ENCODE results near the gene ACADS.

ACADS gene

GRCh38 chr12:120710805-120711296, 14.8 kb upstream of the ACADS start:
- TF ChIP-seq GATA3 (IDR thresholded peaks at IDR 0.05; ENCODE audit: low read depth, low read length) (no peak), GATA2 (IDR thresholded peaks at IDR 0.05; ENCODE audit: low read depth, low read length) (no peak)

DNA sequence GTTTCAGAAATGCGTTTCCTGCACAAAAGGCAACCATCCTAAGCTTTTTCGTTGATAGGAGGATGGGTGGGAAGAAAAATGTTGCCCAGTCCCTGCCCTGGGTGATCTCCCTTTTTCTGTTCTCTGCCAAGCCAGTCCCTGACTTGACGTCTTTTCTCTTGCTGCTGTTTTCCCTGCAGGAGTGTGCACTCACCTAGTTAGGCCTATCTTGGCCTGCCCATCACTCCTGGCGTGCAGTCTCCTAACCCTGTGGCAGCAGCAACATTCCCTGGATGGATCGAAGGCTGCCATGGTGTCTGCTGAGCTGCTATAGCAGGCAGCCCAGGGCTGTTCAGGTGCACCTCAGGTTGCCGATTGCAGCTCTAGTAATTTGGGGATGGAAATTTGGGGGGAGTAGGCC, 14.2 kb upstream of the ACADS start:
- 0 out of 2 replicates have a peak, but pooled peaks have one; percentile 12 for TF ChIP-seq GATA2 (IDR thresholded peaks at IDR 0.05; ENCODE audit: low read depth, low read length)
- no peak for TF ChIP-seq GATA3 (IDR thresholded peaks at IDR 0.05; ENCODE audit: low read depth, low read length)

DNA sequence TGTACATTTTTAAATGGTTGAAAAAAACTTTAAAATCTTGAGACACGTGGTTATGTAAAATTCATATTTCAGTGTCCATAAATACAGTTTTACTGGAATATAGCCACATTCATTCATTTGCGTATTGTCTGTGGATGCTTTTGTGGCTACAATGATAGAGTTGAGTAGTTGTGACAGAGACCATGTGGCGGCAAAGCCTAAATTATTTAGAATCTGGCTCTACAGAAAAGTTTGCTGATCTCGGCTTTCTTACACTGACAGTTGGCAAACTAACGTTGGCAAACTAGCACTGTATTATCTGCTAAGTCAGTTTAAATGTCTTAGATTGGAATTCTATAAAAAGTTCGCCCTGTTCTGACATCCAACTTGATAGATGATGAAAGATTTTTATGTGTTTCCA, 13.0 kb upstream of the ACADS start:
- TF ChIP-seq GATA2 (IDR thresholded peaks at IDR 0.05; ENCODE audit: low read depth, low read length) (no peak), GATA3 (IDR thresholded peaks at IDR 0.05; ENCODE audit: low read depth, low read length) (no peak)

DNA sequence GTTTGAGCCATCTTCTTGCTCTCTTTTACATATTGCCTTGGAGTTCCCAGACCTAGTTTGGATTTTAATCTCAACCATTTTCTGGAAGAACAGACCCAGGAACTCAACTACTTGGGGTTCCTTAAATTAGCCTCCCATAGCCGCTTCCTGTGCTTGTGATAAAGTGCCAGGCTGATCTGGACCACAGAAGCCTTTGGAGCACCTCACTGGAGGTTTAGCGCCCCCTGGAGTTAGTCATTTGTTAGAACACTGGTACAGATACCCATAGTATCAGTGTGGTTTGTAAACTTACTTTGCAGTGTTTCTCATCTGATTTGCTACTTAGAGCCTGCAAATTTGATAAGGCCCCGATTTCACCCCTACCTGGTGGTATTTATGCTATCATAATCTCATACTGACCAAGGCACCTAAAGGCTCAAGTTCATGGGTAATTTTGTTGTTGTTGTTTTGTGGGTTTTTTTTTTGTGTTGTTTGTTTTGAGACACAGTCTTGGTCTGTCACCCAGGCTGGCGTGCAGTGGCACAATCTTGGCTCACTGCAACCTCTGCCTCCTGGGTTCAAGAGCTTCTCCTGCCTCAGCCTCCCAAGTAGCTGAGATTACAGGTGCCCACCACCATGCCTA, 11.7 kb upstream of the ACADS start:
- no peak for TF ChIP-seq GATA2 (IDR thresholded peaks at IDR 0.05; ENCODE audit: low read depth, low read length)
- TF ChIP-seq GATA3 (IDR thresholded peaks at IDR 0.05; ENCODE audit: low read depth, low read length), result no peak

GRCh38 chr12:120718055-120718454, 7.6 kb upstream of the ACADS start:
- TF ChIP-seq GATA3 (IDR thresholded peaks at IDR 0.05; ENCODE audit: low read depth, low read length) (no peak), GATA2 (IDR thresholded peaks at IDR 0.05; ENCODE audit: low read depth, low read length) (no peak)

GRCh38 chr12:120719072-120719471, 6.6 kb upstream of the ACADS start:
- TF ChIP-seq GATA3 (IDR thresholded peaks at IDR 0.05; ENCODE audit: low read depth, low read length) (no peak), GATA2 (IDR thresholded peaks at IDR 0.05; ENCODE audit: low read depth, low read length) (no peak)

- no peak for TF ChIP-seq GATA2 (IDR thresholded peaks at IDR 0.05; ENCODE audit: low read depth, low read length)
Observed at GRCh38 chr12:120719496-120720233, 6.0 kb upstream of the ACADS start.

- TF ChIP-seq GATA2 (IDR thresholded peaks at IDR 0.05; ENCODE audit: low read depth, low read length), result no peak; the same call in 1 of the 2 replicates
- TF ChIP-seq GATA3 (IDR thresholded peaks at IDR 0.05; ENCODE audit: low read depth, low read length), result no peak
Observed at GRCh38 chr12:120720234-120720986, 5.2 kb upstream of the ACADS start.

- TF ChIP-seq GATA2 (IDR thresholded peaks at IDR 0.05; ENCODE audit: low read depth, low read length) (no peak), GATA3 (IDR thresholded peaks at IDR 0.05; ENCODE audit: low read depth, low read length) (no peak)
Observed at GRCh38 chr12:120720987-120721801, 4.4 kb upstream of the ACADS start.

DNA sequence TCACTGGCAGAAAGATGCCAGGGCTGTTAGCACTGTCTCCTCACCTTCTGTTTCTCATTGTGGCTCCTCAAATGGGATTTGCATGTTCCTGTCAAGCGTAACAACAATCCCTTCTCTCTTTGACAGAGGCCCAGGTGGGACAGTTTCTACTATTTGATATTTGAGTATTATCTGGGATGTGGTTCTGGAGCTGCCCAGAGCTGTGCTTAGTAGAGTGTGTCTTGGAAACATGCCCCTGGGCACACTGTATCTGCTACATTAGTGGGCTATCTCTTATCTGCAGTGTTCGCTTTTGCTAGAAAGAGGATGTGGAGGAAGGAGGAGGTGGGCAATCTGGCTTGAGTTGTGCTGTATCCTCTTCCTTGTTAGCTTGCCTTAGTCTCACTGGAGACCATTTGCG, 3.8 kb upstream of the ACADS start:
- peak; percentile 52; the same call in 1 of the 2 replicates for TF ChIP-seq GATA3 (IDR thresholded peaks at IDR 0.05; ENCODE audit: low read depth, low read length)
- TF ChIP-seq GATA2 (IDR thresholded peaks at IDR 0.05; ENCODE audit: low read depth, low read length), result peak; percentile 83

DNA sequence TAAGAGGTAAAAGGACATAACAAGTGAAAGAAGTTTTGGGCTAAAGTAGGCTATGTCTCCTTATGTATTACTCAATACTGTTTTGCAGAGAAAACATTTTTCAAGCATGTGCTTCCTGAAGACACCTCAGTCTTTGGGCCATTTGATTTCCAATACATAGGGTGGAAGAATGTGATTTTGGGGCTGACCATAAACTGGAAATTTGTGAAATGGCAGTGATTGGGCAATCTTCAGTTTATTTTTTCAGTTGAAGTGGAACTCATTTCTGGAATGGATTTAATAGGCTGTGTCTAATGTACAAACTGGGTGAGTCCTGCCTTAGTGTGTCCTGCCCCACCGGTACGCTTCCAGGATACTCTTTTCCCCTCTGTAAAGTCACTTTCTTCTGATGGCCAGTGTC, 2.8 kb upstream of the ACADS start:
- no peak for TF ChIP-seq GATA3 (IDR thresholded peaks at IDR 0.05; ENCODE audit: low read depth, low read length)
- TF ChIP-seq GATA2 (IDR thresholded peaks at IDR 0.05; ENCODE audit: low read depth, low read length), result no peak

GRCh38 chr12:120724720-120725119, 906 bp upstream of the ACADS start:
- TF ChIP-seq GATA3 (IDR thresholded peaks at IDR 0.05; ENCODE audit: low read depth, low read length) (no peak), GATA2 (IDR thresholded peaks at IDR 0.05; ENCODE audit: low read depth, low read length) (no peak)

GRCh38 chr12:120725151-120725658, 421 bp upstream of the ACADS start:
- TF ChIP-seq GATA2 (IDR thresholded peaks at IDR 0.05; ENCODE audit: low read depth, low read length) (no peak), GATA3 (IDR thresholded peaks at IDR 0.05; ENCODE audit: low read depth, low read length) (no peak)

- TF ChIP-seq GATA2 (IDR thresholded peaks at IDR 0.05; ENCODE audit: low read depth, low read length) (no peak), GATA3 (IDR thresholded peaks at IDR 0.05; ENCODE audit: low read depth, low read length) (no peak)
Observed at GRCh38 chr12:120726510-120726793, 826 bp downstream of the ACADS start.

Measured in SH-SY5Y (cell line).